Stimulated activated CD4-positive, alpha-beta T cell treated with anti-CD3 and anti-CD28 coated beads, Interleukin-4, amount 100 ng/mL, for 48 hours (primary cell): ENCODE results near the gene SLC35D2.

ENCODE experiments used
- DNase-seq, 2 donors: peaks; one replicate each; pipeline ENCODE4 v3.0.0-alpha.2; 2020; ENCODE audit warnings: low read depth in 2 of 2

Gene SLC35D2

DNA sequence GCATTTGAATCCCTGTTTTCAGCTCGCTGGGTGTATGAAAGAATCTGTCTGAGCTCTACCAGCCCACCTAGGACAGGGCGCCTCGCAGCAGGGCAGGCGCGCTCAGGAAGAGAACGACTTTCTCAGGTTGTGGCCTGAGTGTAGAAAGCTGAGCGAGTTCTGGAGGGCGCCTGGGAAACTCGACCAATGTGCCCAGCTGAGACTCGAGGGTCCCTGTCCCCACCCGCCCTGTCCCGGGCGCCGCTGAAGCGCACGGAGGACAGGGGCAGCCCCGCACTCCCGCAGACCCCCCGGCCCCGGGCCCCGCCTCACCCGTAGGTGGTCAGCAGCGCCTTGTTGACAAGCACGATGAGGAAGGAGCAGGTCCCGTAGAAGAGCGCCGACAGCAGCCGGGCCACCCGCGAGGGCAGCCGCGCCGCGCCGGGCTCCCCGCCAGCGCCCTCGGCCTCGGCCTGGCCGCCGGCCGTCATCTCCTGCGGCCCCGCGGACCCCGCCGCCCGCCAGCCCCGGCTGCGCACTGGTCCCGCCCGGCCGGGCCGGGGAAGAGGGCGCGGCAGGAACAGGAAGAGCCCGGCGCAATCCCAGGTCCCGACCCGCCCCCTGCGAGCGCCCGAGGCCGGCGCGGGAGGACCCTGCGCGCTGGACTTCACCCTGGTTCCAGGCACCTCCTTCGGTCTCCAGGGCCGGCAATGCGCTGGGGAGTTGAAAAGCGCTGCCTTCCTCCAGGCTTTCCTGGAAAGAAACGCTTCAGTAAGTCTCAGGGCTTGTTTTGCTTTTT is at the start of gene SLC35D2:
TSS of gene SLC35D2 (minus strand) at position 547 of the 778 bp plus-strand sequence. CDS start at position 470, 77 bp downstream.
- no peak for DNase-seq

GRCh38 chr9:96430377-96430776 is 46.9 kb upstream of the SLC35D2 start:
- no peak for DNase-seq

DNA sequence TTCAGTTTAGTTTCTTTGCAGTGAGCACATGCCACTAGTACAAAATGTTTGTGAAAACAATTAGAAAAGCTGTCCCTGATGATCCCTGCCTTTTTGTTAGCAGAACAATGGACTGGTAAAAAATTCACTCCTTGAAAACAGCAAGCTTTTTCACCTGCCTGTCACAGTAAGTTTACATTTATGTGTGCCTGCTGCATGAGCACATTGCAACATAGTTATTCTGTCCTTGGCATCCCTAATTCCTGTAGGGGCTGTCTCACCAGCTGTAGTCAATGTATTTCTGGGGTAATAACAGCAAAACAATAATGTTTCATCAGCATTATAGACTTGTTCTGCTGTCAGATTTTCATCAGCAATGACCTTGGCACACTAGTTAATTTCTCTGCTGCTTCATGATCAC is 46.2 kb upstream of the SLC35D2 start:
- no peak for DNase-seq

DNA sequence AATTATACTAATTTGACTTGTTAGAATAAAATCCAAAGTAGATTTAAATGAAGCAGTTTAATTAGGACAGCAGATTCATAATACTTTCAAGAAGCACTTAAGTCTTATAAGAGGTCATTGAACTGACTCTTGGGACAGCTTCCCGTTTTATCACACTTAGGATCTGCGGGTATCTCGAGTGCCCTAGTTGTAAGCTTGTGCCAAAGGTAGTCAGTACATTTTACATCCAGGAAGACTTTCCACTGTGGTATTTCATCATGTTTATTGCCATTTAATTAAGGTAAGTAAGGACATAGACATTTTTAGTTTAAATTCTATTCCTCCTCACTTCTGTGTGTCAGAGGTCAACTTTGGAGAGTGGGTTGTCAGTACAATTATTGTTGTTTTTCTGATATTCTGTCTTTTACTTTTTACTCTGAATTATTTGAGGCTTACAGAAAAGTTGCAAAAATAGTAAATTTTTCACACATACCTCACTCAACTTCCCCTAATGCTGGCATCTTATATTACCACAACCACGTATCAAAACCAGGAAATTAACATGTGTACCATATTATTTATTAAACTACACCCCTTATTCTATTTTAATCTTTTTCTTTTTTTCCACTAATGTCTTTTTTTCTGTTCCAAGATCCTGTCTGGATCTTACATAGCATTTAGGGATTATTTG is 42.1 kb upstream of the SLC35D2 start:
- no peak for DNase-seq

GRCh38 chr9:96423985-96424336 is 40.5 kb upstream of the SLC35D2 start:
- no peak for DNase-seq

DNA sequence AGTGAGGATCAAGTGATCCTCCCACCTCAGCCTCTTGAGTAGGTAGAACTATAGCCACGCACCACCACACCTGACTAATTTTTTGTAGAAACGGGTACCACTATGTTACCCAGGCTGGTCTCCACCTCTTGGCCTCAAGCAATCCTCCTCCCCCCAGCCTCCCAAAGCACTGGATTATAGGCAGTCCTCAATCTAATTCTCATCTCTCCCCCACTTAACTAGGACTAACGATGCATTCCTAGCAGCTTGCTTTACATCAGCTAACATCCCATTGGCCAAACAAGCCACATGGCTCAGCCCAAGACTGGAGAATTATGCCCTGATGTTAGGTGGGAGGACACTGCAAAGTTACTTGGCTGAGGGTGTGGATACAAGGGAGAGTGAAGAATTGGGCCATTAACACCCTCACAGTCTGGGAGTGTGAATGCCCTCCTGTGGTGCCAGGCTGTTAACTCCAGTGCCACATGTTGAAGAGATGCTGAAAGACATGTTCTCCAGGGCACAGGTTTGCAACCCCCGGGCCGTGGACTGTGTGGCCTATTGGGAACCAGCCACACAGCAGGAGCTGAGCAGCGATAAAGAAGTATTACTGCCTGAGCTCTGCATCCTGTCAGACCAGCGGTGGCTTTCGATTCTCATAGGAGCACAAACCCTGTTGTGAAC is 39.9 kb upstream of the SLC35D2 start:
- DNase-seq: no peak

GRCh38 chr9:96420468-96421219 is 37.1 kb upstream of the SLC35D2 start:
- DNase-seq: no peak

DNA sequence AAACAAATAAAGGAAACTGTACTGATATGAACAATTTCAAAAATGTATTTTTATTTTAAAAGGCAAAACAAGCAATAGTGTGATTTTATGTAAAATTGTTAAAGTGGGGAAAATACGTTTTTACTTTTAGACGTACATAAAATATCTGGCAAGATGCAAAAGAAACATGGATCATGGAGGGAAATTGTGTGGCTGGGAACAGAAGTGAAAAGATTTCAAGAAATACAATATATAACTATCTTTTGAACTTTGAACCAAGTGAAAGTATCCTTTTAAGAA is 36.1 kb upstream of the SLC35D2 start:
- DNase-seq: no peak

DNA sequence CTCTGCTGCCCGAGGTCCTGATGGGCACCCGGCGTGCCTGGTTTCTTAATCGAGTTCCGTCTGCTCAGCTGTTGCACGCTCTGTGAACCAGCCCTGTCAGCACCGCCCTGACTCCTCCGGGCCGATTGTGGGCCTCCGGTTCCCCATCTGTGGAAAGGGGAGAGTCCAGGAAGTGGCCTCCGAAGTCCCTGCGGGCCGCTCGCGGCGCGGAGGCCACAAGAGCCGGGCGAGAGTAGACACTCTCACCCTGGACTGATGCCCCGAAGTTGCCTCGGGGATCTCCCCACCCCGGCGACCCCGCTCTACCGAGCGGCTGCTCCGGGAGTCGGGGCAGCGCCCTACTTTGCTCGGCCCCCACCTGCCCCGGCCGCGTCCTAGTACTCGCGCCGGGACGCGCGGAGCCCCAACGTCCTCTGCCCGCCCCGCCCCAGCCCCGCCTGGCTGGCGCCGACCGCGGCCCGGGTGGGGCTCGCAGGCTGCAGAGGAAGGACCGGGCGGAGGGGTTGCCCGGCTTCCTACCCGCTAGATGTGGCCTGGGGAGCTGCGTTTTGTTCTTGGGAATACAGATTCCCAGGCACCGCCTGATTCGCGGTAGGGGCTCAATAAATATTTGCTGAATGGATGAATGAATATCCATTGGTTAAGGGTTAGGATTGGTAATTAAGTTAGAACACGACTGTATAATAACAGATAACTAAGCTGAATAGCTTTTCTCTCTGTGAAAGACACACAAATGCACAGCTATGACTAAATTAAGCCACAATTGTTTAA is 35.6 kb upstream of the SLC35D2 start:
- peak; percentile 43 to 54 for DNase-seq

GRCh38 chr9:96418083-96418919 is 34.8 kb upstream of the SLC35D2 start, which contains the start of gene ZNF367:
TSS of gene ZNF367 (minus strand) at chr9:96418370. CDS start at chr9:96418032, 338 bp downstream.
- peak; percentile 92 to 94 for DNase-seq

GRCh38 chr9:96417661-96418082 is 34.2 kb upstream of the SLC35D2 start:
- DNase-seq: no peak

DNA sequence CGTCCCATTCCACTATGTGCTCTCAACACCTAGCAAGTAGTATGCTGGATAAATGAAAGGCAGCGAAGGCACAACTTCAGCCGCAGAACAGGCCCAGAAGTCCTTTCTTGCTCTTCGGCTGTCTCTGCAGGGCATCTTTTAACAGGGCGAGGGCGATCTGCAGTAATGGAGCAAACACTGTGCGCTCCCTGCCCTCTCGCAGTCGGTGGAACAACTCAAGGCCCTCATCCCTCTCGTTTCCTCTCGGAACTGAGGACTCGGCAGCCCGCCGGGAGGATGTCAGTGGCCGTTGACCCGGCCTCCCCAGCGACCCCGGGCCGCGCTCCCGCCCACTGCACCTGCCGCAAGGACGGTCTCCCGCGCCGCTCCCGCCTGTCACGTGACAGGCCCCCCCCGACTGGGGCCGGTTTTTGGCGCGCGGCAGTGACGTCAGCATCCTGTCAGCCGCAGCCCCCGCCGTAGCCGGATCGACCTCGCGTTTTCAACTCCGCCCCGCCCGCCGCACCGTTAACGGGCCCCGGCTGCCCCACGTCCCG is 33.6 kb upstream of the SLC35D2 start:
- peak; percentile 86 to 88 for DNase-seq

DNA sequence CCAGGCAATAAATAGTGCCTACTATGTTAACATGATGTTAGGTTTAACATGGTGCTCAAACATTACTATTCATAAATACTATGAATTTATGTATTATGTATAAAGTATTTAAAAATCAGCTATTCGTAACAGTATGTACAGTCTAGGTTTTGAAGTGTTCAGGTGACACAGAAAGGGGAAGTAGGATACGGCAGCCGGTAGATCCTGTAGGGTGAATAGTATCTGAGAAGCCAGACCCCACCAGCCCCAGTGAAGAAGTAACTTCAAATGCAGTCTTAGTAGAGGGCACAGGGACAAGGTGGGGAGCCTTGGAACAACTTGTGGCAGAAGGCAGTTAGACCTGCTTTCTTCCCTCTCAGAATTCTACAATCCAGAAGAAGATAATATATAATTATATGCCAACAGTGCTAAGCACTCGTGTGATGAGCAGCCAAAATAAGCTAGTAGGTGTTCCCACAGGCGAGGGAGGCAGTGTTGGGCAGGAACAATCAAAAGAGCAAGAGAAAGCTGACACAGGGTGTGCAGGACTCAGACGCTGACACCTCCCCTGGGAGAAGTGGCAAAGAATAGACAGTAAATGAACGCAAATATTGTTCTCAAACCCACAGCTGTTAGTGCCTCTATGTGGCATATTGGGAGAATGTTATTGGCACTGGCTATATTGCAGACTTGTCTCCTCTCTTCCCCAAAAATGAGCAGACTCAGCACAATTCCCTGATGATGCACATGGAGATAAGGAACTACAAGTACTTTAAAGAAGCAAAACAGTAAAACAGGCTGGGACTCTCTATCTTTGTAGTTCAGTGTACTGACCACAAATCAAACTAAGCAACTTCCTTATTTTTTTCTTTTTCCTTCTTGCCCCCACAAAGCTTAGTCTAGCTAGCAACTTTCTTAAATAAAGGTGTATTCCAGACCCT is 30.1 kb upstream of the SLC35D2 start:
- no peak for DNase-seq

DNA sequence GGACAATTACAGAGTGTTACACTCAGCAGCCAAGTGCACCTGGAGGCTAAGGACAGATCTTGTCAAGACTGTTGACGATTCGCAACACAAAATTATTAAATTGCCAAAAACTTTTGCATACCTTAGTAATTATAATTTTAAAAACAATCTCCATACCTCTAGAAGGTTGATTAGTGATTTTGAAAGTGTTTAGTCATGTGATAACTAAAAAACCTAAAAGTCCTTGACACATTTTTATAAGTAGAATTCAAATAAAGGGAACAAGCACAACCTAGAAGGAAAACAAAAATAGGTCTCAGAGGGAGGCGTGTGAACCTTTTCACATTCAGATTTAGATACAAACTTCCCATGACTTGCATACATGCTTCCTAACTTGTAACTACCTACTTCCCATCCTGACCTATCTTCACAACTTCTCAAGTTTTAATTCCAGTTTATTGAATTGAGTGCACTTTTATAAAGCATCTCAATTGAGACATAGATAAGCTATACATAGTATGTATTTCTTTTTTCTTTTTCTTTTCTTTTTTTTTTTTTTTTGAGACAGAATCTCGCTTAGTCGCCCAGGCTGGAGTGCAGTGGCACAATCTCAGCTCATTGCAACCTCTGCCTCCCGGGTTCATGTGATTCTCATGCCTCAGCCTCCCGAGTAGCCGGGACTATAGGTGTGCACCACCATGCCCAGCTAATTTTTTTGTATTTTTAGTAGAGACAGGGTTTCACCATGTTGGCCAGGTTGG is 28.8 kb upstream of the SLC35D2 start:
- DNase-seq: no peak

DNA sequence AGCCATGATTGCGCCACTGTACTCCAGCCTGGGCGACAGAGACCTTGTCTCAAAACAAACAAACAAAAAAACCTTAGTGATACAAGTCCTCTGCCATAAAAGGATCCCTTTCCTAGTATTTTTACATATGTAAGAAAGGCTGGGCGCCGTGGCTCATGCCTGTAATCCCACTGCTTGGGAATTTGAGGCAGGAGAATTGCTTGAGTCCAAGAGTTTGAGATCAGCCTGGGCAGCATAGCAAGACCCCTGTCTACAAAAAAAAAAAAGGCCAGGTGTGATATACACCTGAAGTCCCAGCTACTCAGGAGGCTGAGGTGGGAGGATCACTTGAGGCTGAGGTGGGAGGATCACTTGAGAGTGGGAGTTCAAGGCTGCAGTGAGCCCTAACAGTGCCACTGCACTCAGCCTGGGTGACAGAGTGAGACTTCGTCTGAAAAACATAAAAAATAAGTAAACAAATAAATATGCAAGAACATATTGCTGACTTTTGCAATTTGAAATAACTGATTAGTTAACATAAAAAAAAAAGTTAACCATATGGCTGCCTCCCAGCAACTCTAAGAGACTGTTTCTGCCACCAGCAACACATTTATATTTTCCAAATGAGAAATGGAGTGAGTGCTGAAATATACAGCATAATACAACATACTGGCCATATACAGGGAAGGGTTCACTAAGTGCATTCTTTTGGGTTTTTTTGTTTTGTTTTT is 27.8 kb upstream of the SLC35D2 start:
- no peak for DNase-seq

DNA sequence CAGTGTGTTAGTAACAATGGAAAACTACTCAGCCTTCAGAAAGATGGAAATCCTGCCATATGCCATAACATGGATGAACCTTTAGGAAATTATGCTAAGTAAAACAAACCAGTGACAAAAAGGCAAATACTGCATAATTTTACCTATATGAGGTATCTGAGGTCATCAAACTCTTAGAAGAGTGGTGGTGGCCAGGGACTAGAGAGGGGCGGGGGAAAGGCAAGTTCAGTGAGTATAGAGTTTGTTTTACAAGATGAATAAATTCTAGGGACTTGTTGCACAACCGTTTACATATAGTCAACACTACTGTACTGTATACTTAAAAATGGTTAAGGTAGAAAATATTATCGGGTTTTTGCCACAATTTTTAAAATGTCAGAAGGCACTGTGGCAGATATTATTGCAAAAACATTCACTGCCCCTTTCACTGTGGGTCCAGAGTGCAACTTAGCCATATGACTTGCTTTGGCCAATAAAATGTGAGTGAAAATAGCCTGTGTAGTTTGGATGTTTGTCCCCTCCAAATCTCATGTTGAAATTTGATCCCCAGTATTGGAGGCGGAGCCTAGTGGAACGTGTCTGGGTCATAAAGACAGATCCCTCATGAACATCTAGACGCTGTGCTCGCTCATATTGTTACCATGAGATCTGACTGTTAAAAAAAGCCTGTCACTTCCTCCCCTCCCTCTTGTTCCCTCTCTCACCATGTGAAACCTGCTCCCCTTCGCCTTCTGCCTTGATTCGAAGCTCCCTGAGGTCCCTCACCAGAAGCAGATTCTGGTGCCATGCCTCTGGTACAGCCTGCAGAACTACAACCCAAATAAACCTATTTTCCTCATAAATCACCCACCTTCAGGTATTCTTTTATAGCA is 25.1 kb upstream of the SLC35D2 start:
- no peak for DNase-seq
